GM12878 (cell line): Measurements from ENCODE around the gene TUBB3. TPM values are rescaled to one million over a fixed set of nuclear protein-coding genes. Genes with fewer than 3 reads are reported as not detected.

ENCODE experiments used
- ATAC-seq: fragments of 200-7000 bp; cut with Tn5 transposase; 3 replicates; pipeline ENCODE4 v1.9.1; 2020; ENCODE audit warnings: mild to moderate bottlenecking, moderate library complexity
- BruUV-seq: library from RNA; stranded (reverse); fragments of 400-500 nt; replicated peaks from 2 replicates; lab custom pipeline; 2021; lab: Mats Ljungman, UMichigan
- CTCF ChIA-PET: fragments of 300-600 bp; sonication (Branson Sonifier 250); formaldehyde crosslinking; extraction: SDS; loops from one replicate; lab custom pipeline; 2021; ENCODE audit warnings: inconsistent platforms; lab: Yijun Ruan, JAX
- POLR2A ChIA-PET: fragments of 350-600 bp; formaldehyde crosslinking; extraction: SDS; loops from one replicate; lab custom pipeline; 2021; ENCODE audit warnings: inconsistent platforms; lab: Charles Lee
- RAD21 ChIA-PET: fragments of 300-600 bp; sonication (Branson Sonifier 250); formaldehyde crosslinking; loops from one replicate; lab custom pipeline; 2023; ENCODE audit warnings: antibody characterized with exemption; ENCODE audit not compliant: unreplicated experiment; lab: Charles Lee
- SMC1A ChIA-PET: fragments of 300-600 bp; sonication (Branson Sonifier 250); formaldehyde crosslinking; loops from one replicate; lab custom pipeline; 2023; ENCODE audit not compliant: unreplicated experiment, uncharacterized antibody; lab: Charles Lee
- DNase-seq: peaks from one replicate; pipeline ENCODE4 v3.0.0-alpha.2; 2011; ENCODE audit warnings: low read depth, low spot score
- FAIRE-seq: peaks from 3 replicates; lab custom pipeline; 2011; peaks lifted over from hg19 to GRCh38; lab: Jason Lieb, UNC
- H2AFZ ChIP-seq: 2 replicates; pipeline ENCODE4 v1.6.0; 2011; ENCODE audit warnings: low read depth, low read length, control low read depth; ENCODE audit not compliant: control insufficient read depth
- H3K27ac ChIP-seq: 2 replicates; pipeline ENCODE4 v1.5.1; 2011; ENCODE audit warnings: control low read depth; ENCODE audit not compliant: control insufficient read depth, insufficient read depth
- H3K27me3 ChIP-seq, 2 experiments: replicated peaks in 1 of 2; 2 replicates each; pipeline versions ENCODE4 v1.6.0 to v1.6.1; 2011; ENCODE audit warnings: low read length in 1 of 2; ENCODE audit not compliant: control insufficient read depth in 2 of 2, insufficient read depth in 2 of 2
- H3K36me3 ChIP-seq, 2 experiments: 2 replicates each; pipeline ENCODE4 v1.5.1; 2011; ENCODE audit warnings: low read length in 1 of 2; ENCODE audit not compliant: control insufficient read depth in 2 of 2, insufficient read depth in 2 of 2
- H3K4me1 ChIP-seq: 2 replicates; pipeline ENCODE4 v1.6.1; 2011; ENCODE audit warnings: mild to moderate bottlenecking, low read length, moderate library complexity, mixed read lengths; ENCODE audit not compliant: control insufficient read depth, insufficient read depth
- H3K4me2 ChIP-seq: 2 replicates; pipeline ENCODE4 v1.6.0; 2011; ENCODE audit warnings: control low read depth; ENCODE audit not compliant: control insufficient read depth, insufficient read depth
- H3K4me3 ChIP-seq: fragments of 200-600 bp; sonication (generic); 2 replicates; pipeline ENCODE4 v1.5.1; 2016
- H3K79me2 ChIP-seq: 2 replicates; pipeline ENCODE4 v1.6.0; 2011; ENCODE audit warnings: low read length; ENCODE audit not compliant: control insufficient read depth, insufficient read depth
- H3K9ac ChIP-seq: 2 replicates; pipeline ENCODE4 v1.8.0; 2011; ENCODE audit warnings: low read length, control low read depth, mixed read lengths; ENCODE audit not compliant: control insufficient read depth, insufficient read depth
- H3K9me3 ChIP-seq: replicated peaks from 3 replicates; pipeline ENCODE4 v1.5.1; 2011; ENCODE audit warnings: mild to moderate bottlenecking, low read length; ENCODE audit not compliant: control insufficient read depth, insufficient read depth
- H4K20me1 ChIP-seq: 2 replicates; pipeline ENCODE4 v1.6.0; 2011; ENCODE audit not compliant: control insufficient read depth, insufficient read depth
- BHLHE40 ChIP-seq, 2 experiments: fragments of 450-650 bp in 1 of 2; IDR thresholded peaks; 2 replicates each; pipeline ENCODE4 v1.6.1; 2011 to 2017; ENCODE audit warnings: low read depth in 2 of 2, borderline replicate concordance in 1 of 2, improper control_type of control experiment in 1 of 2, low read length in 1 of 2, mild to moderate bottlenecking in 1 of 2
- CTCF ChIP-seq, 3 experiments: IDR thresholded peaks in 2 of 3; conservative IDR thresholded peaks in 1 of 3; 2 replicates each; pipeline ENCODE4 v1.5.1; 2011; ENCODE audit warnings: low read depth in 3 of 3, low read length in 3 of 3, mild to moderate bottlenecking in 3 of 3, control low read depth in 2 of 3, moderate library complexity in 2 of 3, inconsistent platforms in 1 of 3, mixed read lengths in 1 of 3; ENCODE audit not compliant: control insufficient read depth in 2 of 3, insufficient read depth in 1 of 3; ENCODE audit errors: extremely low read depth in 1 of 3
- GATAD2B ChIP-seq: fragments of 450-650 bp; conservative IDR thresholded peaks from 2 replicates; pipeline ENCODE4 v1.6.1; 2017; ENCODE audit warnings: low read depth, mild to moderate bottlenecking, moderate library complexity
- IKZF1 ChIP-seq: fragments of 450-650 bp; conservative IDR thresholded peaks from 2 replicates; pipeline ENCODE4 v1.6.1; 2017; ENCODE audit warnings: antibody characterized with exemption, mild to moderate bottlenecking
- LARP7 ChIP-seq: fragments of 450-650 bp; IDR thresholded peaks from 2 replicates; pipeline ENCODE4 v1.6.1; 2017; ENCODE audit warnings: mild to moderate bottlenecking
- MXI1 ChIP-seq: fragments of 150-350 bp; IDR thresholded peaks from 2 replicates; pipeline ENCODE4 v1.6.1; 2011; ENCODE audit warnings: low read depth, mild to moderate bottlenecking, inconsistent platforms, low read length, improper control_type of control experiment
- POLR2A ChIP-seq: IDR thresholded peaks from 2 replicates; pipeline ENCODE4 v1.6.1; 2011; ENCODE audit warnings: low read depth, mild to moderate bottlenecking, low read length
- RAD21 ChIP-seq: IDR thresholded peaks from 2 replicates; pipeline ENCODE4 v1.6.1; 2011; ENCODE audit warnings: mild to moderate bottlenecking, low read depth, low read length, moderate library complexity; ENCODE audit not compliant: insufficient read depth
- RBBP5 ChIP-seq: fragments of 200-600 bp; sonication (generic); conservative IDR thresholded peaks from 2 replicates; pipeline ENCODE4 v1.6.1; 2016
- SKIL ChIP-seq: fragments of 450-650 bp; IDR thresholded peaks from 2 replicates; pipeline ENCODE4 v1.6.1; 2017; ENCODE audit warnings: mild to moderate bottlenecking, low read depth, inconsistent platforms; ENCODE audit not compliant: poor library complexity, severe bottlenecking
- SMC3 ChIP-seq: IDR thresholded peaks from 2 replicates; pipeline ENCODE4 v1.6.1; 2011; ENCODE audit warnings: low read length, improper control_type of control experiment, borderline replicate concordance
- TARDBP ChIP-seq: IDR thresholded peaks from 2 replicates; pipeline ENCODE4 v1.6.1; 2016; ENCODE audit warnings: borderline replicate concordance
- YY1 ChIP-seq: IDR thresholded peaks from 2 replicates; pipeline ENCODE4 v1.6.1; 2011; ENCODE audit warnings: low read depth, mild to moderate bottlenecking, low read length
- WGBS: methylation state at CpG from one replicate; pipeline ENCODE4 v1.1.6; 2016; ENCODE audit warnings: low lambda C conversion rate; ENCODE audit not compliant: insufficient replicate concordance, insufficient coverage; ENCODE audit errors: missing lambda C conversion rate; 5-methylcytosine and 5-hydroxymethylcytosine counted together
- in situ Hi-C: fragments of 300-500 bp; cut with MboI; formaldehyde crosslinking; loops from 9 replicates; pipeline ENCODE4 v1.14.3; 2018; ENCODE audit warnings: mixed read lengths
- intact Hi-C: fragments of 100-400 bp; cut with micrococcal nuclease; formaldehyde crosslinking; loops from one replicate; pipeline ENCODE4 v1.14.2; 2022; ENCODE audit not compliant: unreplicated experiment
- polyA plus RNA-seq, 11 experiments: library from polyadenylated mRNA; depleted of rRNA in 4 of 11; unstranded in 6 of 11; stranded (reverse) in 5 of 11; fragments of >200 nt; fragmentation: Nextera tagmentation in 4 of 11; fragmentation: Illumina TruSeq in 1 of 11; extraction: Ambion mirVana in 4 of 11; extraction: Trizol in 1 of 11; gene quantifications; 1 replicate in 1 of 11; 2 replicates in 10 of 11; pipeline versions ENCODE4 v1.2.1 to v1.2.3, GENCODE V29; 2011 to 2016; ENCODE audit warnings: inconsistent platforms in 2 of 11, missing spikeins in 2 of 11, low read depth in 1 of 11
- total RNA-seq, 4 experiments: library from RNA; depleted of rRNA in 3 of 4; stranded (reverse); fragments of >200 nt in 3 of 4; fragmentation: Illumina TruSeq in 1 of 4; extraction: Trizol in 1 of 4; gene quantifications; 2 replicates each; pipeline versions ENCODE4 v1.2.1 to v1.2.3, GENCODE V29; 2013 to 2021
- TF ChIP-seq, protein P1 (sequence below): IDR thresholded peaks from 2 replicates; pipeline ENCODE4 v1.6.1; 2011; ENCODE audit warnings: low read depth, low read length, improper control_type of control experiment, borderline replicate concordance
- TF ChIP-seq, protein P2 (sequence below): fragments of 450-650 bp; IDR thresholded peaks from 2 replicates; pipeline ENCODE4 v1.6.1; 2016; ENCODE audit warnings: mild to moderate bottlenecking

TUBB3 gene
- total and polyA plus RNA-seq, 10 of the 15 experiments (the other 5 are each of a cell fraction or from before 2014, with no cell fraction given): 0.09 to 2.5 (median 0.58) TPM; not detected in 1

- Histone ChIP-seq H3K9me3 (no peaks in the 10 kb centered on the region; the same call in 2 of the 3 replicates), H3K27me3 (no peaks in the 10 kb centered on the region), H3K4me3 (no peak overlapping the region), H3K9ac (no peak overlapping the region), H3K4me1 (no peaks in the 10 kb centered on the region), H3K27ac (no peak overlapping the region), H4K20me1 (no peaks in the 10 kb centered on the region; the same call in 1 of the 2 replicates), H3K79me2 (no peaks in the 10 kb centered on the region), H3K4me2 (no peak overlapping the region), H3K36me3 (peaks cover 10 to 14% of the 10 kb centered on the region in 2 experiments), H2AFZ (no peak overlapping the region)
- WGBS: 80% methylated on average over 40 of the region's 47 CpGs
- intact Hi-C loops: loop anchor here (10.0 kb wide), 1 partner anchor 205 kb away; the partner anchor contains the start of gene SPATA2L
- RAD21 ChIA-PET: interaction anchor here (0.7 to 1.4 kb wide), 7 partner anchors 47 to 210 kb away, joined by 3 to 10 read pairs (median 5); partner anchors contain the start of gene DBNDD1
- in situ Hi-C loops: no loop called here
- SMC1A ChIA-PET: interaction anchor here (0.8 to 1.5 kb wide), 3 partner anchors 46 to 204 kb away, joined by 3 to 5 read pairs (median 5); no protein-coding TSS in a partner anchor
- ATAC-seq: peak; percentile 96
- POLR2A ChIA-PET: interaction anchor here (0.5 to 0.9 kb wide), 3 partner anchors 41 to 637 kb away, joined by 3 read pairs; no protein-coding TSS in a partner anchor
- peak; percentile 68 for FAIRE-seq
- CTCF ChIA-PET: interaction anchor here (0.5 to 3.0 kb wide), 26 partner anchors 9 to 204 kb away, joined by 3 to 15 read pairs (median 4); partner anchors contain the start of gene MC1R
- no peak for DNase-seq
- BruUV-seq: TSS peak; percentile 56
- TF ChIP-seq LARP7: 0 out of 2 replicates have a peak, but pooled peaks have one; percentile 26
- TF ChIP-seq, protein P1, sequence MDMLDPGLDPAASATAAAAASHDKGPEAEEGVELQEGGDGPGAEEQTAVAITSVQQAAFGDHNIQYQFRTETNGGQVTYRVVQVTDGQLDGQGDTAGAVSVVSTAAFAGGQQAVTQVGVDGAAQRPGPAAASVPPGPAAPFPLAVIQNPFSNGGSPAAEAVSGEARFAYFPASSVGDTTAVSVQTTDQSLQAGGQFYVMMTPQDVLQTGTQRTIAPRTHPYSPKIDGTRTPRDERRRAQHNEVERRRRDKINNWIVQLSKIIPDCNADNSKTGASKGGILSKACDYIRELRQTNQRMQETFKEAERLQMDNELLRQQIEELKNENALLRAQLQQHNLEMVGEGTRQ: no peak
- TF ChIP-seq POLR2A: peak; percentile 18; the same call in 1 of the 2 replicates
- peak; percentile 52; the same call in 1 of the 2 replicates for TF ChIP-seq YY1
- no peak for TF ChIP-seq MXI1
- no peak for TF ChIP-seq RBBP5
- no peak for TF ChIP-seq SKIL
- peak; percentile 59 for TF ChIP-seq RAD21
- 0 out of 2 replicates have a peak, but pooled peaks have one; percentile 18 for TF ChIP-seq IKZF1
- TF ChIP-seq SMC3: peak; percentile 52; the same call in 1 of the 2 replicates
- peak; percentile 79 to 92 (median 92) for TF ChIP-seq CTCF (IDR thresholded peaks at IDR 0.05 in 2 of 3, conservative IDR thresholded peaks at IDR 0.05 in 1 of 3; ENCODE audit: control insufficient read depth in 2 of 3, extremely low read depth in 1 of 3, insufficient read depth in 1 of 3, low read depth in 3 of 3, low read length in 3 of 3)
- TF ChIP-seq BHLHE40 (IDR thresholded peaks at IDR 0.05; ENCODE audit: borderline replicate concordance in 1 of 2, low read depth in 2 of 2, low read length in 1 of 2): peak in 1 of 2 experiments; percentile 38; a peak in 1 of 4 replicates
- no peak for TF ChIP-seq TARDBP
- no peak for TF ChIP-seq GATAD2B
- TF ChIP-seq, protein P2, sequence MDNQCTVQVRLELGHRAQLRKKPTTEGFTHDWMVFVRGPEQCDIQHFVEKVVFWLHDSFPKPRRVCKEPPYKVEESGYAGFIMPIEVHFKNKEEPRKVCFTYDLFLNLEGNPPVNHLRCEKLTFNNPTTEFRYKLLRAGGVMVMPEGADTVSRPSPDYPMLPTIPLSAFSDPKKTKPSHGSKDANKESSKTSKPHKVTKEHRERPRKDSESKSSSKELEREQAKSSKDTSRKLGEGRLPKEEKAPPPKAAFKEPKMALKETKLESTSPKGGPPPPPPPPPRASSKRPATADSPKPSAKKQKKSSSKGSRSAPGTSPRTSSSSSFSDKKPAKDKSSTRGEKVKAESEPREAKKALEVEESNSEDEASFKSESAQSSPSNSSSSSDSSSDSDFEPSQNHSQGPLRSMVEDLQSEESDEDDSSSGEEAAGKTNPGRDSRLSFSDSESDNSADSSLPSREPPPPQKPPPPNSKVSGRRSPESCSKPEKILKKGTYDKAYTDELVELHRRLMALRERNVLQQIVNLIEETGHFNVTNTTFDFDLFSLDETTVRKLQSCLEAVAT: no peak
Measured at GRCh38 chr16:89909777-89910716, 13.1 kb upstream of the TUBB3 start.
